AG09319 (cell line): ENCODE data around the gene NOTO.

ENCODE experiments used
- DNase-seq: peaks from one replicate; pipeline ENCODE4 v3.0.0-alpha.2; 2010; ENCODE audit warnings: low read depth; ENCODE audit errors: extremely low read depth
- TF ChIP-seq, protein P1 (sequence below): IDR thresholded peaks from 2 replicates; pipeline ENCODE4 v1.5.1; 2011; ENCODE audit warnings: low read depth, mild to moderate bottlenecking, inconsistent platforms, low read length, moderate library complexity

NOTO gene

DNA sequence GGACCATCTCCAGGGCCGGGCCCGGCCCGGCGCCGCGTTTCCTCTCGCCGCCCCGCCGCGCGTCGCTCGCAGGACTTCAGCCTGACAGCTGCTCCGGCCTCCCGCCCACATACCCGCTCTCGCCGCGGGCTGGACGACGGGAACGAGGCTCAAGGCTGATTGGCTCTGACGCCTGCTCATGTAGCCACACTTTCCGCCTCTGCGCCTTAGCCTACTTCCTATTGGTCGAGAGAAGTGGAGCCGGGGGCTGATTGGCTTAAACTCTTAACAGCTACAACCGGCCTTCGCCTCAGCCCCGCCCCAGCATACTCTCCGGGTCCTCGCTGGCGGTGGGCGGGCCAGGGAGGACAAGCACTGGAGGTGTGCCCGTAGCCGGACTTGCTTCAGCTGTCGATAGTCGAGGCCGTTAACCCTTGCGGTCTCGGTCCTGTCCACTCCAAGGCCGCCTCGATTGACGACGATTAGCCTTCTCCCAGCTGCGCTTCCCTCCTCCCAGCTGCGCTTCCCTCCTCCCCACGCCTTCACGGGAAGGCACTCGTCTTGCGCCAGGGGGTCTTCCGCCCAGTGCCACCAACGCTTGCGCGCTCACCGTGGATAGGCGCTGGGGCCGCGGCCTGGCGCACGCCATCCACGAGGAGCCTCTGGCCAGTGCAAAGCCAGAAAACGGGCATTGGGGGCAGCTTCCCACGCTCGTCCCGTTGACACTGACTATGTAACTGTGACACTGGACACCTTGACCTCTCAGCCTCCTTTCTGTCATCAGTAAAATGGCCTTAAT lies 31.0 kb downstream of the NOTO start, which contains the start of gene PRADC1:
PRADC1 (minus strand) TSS at position 86 of the 778 bp plus-strand sequence; CDS start at position 7, 79 bp downstream.
- TF ChIP-seq, protein P1, sequence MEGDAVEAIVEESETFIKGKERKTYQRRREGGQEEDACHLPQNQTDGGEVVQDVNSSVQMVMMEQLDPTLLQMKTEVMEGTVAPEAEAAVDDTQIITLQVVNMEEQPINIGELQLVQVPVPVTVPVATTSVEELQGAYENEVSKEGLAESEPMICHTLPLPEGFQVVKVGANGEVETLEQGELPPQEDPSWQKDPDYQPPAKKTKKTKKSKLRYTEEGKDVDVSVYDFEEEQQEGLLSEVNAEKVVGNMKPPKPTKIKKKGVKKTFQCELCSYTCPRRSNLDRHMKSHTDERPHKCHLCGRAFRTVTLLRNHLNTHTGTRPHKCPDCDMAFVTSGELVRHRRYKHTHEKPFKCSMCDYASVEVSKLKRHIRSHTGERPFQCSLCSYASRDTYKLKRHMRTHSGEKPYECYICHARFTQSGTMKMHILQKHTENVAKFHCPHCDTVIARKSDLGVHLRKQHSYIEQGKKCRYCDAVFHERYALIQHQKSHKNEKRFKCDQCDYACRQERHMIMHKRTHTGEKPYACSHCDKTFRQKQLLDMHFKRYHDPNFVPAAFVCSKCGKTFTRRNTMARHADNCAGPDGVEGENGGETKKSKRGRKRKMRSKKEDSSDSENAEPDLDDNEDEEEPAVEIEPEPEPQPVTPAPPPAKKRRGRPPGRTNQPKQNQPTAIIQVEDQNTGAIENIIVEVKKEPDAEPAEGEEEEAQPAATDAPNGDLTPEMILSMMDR, result no peak
- DNase-seq, result peak; percentile 99

DNA sequence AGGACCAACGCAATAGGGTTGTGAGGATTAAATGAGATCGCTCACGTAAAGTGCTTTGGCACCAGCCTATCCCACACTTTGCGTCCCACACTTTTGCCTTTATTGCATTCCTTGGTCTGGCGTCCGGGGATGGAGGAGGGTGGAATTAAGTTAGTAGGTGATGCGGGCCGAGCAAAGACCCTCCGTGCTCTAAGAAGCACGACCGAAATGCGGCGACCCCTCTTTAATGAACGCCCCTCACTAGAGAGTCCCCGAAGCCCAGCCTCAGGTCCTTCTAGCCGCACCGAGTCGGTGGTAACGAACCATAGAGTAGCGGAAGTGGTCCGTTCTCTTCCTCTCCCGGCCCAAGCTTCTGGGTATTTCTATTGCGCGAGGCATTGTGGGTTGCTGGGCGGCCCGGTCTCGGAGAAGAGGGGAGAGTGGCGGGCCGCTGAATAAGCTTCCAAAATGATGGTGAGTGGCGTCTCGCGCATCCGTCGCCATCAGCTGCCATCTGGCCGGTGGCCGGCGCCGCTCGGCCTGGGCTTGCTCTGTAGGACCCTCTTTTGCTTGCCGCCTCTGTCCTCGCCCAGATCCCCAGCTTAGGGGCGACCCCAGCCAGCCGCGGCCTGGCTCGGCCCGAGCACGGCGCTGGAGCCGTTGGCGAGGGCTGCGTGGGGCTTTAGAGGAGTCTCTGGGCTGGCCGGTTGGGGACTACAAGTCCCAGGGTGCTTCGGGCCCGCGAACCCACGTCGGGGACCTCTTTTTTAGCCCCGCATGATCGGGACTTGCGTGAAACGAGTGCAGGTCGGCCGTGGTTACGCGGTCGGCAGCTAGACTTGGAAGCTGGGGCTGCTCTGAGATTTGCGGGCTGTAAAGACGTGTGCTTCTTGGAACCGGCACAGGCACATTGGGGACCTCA lies 31.8 kb downstream of the NOTO start, which contains the start of gene CCT7:
CCT7 (plus strand) TSS at position 377 of the 901 bp plus-strand sequence; CDS start at position 448, 71 bp downstream.
- TF ChIP-seq, protein P1, result no peak
- DNase-seq, result peak; percentile 56

DNA sequence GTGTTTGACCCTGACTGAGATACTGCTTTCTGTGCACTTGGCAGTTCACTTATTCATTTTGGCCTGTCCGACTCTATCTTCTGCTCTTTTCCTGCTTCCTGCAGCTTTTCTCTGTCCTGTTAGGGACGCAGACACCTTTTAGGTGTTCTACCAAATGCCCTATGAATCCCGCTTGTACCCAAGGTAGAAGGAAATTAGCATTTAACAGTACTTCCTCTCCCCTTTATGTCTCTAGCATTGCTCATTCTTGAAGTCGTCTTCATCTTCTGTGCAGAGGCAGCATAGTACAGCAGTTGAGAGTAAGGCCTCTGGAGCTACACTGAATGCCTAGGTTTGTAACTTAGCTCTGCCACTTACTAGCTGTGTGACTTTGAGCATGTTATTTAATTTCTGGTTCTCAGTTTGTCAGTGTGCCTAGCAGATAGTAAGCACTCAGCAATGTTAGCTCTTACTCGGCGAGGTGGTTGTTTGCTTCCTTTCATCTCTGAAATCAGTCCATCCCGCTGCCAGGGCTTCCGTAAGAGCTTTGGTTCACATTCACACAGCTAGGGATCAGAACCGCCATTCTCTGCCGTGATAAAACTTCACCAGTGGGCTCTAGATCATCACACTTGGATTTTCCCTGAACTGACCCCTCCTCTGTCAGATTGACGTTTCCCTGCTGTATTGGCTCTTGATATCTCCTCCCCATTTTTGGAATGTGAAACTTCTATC lies 33.1 kb downstream of the NOTO start:
- TF ChIP-seq, protein P1, result no peak
- DNase-seq, result no peak

DNA sequence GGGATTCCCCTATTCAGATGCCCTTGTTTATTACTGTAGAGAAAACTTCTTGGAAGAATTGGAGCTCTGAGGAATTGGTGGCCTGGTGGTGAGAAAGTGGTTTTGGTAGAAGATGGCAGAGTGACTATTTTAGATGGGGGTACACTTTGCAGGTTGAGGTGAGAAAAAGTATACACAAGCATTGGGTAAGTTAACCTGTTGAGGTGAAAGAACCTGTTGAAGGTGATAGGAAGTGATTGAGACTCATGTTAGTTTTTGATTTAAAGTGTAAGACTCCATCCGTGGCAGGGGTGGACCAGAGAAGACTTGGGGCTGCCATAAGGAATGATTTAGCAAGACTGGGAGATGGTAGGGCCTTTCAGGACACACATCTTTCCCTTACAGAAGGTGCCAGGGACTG lies 34.8 kb downstream of the NOTO start:
- TF ChIP-seq, protein P1, result no peak

DNA sequence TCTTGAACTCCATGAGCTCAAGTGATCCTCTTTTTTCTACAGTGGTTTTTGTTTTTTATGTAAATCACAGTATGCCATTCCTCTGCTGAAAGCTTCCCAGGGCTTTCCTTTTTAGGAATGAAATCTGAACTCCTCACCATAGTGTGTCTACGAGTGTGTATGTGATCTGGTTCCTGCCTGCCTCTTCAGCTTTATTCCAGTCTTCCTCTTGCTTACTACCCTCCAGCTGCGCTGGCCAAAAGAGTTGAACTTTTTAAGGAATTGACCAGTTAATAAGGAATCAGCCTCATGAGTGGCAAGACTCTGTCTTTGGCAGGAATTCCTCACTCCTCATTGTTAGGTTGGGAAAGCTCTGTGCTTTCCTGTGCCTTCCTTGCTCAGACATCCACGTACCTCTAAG lies 35.8 kb downstream of the NOTO start:
- TF ChIP-seq, protein P1, result no peak

More for the DNA sequence above, 34.8 kb downstream of the NOTO start:
- no peak for DNase-seq

DNA sequence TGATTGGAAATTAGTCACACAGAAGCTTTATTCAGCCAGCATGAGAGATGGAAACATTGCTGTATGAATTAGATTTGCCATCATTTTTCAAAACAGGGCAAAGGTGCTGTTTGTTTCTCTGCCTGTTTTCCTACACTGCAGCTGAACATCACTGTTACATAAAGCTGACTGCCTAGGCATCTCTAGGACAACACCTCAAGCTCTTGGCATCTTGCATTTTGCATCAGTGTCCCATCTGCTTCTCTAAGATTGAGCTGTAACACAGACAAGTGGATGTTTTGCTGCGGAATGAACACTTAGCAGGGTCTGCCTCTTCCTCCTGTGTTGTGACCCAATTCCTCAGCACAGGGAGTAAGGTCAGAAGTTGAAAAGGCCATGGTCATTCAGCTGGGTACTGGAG lies 36.6 kb downstream of the NOTO start:
- TF ChIP-seq, protein P1, result no peak
- DNase-seq, result no peak

More for the DNA sequence above, 35.8 kb downstream of the NOTO start:
- DNase-seq, result no peak
